GM12801 (cell line): Measurements from ENCODE around the gene SCGB1A1.

ENCODE experiments used
- CTCF ChIP-seq: IDR thresholded peaks from one replicate; pipeline ENCODE4 v1.5.1; 2011; ENCODE audit warnings: control low read depth; ENCODE audit not compliant: insufficient read length; ENCODE audit errors: extremely low read depth

The SCGB1A1 gene

DNA sequence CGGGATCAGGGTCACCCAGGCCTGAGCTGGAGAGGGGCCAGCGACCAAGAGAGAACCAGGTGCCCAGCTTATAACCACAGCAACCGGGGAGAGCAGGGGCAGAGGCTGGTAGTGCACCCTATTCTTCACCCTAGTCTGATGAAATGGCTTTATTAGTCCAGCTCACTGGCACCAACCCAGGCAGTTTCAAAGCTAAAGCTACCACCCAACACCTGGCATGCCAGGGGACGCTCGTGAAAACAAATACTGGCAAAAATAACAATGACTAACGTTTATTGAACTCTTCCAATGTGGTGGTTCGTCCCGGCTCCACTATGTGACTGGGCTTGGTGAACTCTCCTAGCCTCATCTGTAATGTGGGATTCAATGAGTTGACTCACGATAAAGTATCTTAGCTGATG lies 30.6 kb downstream of the SCGB1A1 start:
- no peak for TF ChIP-seq CTCF

- TF ChIP-seq CTCF = no peak
These were observed 31.9 kb downstream of the SCGB1A1 start for GRCh38 chr11:62450543-62451240.

DNA sequence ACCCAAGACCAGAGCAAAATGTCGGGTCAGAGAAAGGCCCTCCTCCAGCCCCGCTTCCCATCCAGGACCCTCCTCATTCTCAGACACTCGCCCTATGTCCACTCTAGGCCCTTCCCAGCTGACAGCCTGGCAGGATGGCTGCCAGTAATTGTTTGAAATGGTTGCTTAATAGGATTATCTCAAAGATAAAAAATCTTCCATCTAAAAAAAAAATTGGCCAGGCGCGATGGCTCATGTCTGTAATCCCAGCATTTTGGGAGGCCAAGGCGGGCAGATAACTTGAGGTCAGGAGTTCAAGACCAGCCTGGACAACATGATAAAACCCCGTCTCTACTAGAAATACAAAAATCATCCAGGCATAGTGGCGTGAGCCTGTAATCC lies 32.4 kb downstream of the SCGB1A1 start:
- no peak for TF ChIP-seq CTCF

- TF ChIP-seq CTCF = no peak
These were observed 33.4 kb downstream of the SCGB1A1 start for GRCh38 chr11:62452261-62452660.

DNA sequence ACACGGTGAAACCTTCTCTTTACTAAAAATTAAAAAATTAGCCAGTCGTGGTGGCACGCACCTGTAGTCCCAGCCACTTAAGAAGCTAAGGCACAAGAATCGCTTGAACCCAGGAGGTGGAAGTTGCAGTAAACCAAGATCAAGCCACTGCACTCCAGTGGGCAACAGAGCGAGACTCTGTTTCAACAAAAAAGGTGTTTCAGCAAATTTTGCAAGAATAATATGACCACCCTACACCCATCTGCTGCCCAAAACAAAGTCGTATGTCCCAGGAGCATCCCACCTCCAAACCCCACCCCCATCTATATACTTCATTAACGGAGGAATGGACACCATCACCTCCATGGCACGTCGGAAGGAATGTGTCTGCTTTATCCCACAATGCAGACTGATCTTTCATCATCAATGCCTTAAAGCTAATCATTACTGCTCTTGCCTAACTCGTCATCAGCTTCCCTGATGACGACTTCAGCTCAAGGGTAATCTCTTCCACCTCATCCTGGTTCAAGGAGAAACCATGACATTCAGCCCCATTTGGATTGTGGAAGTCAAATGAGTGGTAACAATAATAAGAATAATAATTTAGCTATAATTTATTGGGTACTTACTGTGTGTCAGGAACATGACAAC lies 34.1 kb downstream of the SCGB1A1 start:
- TF ChIP-seq CTCF = no peak

- no peak for TF ChIP-seq CTCF
These were observed 37.8 kb downstream of the SCGB1A1 start for GRCh38 chr11:62456630-62457029.

- no peak for TF ChIP-seq CTCF
These were observed 38.6 kb downstream of the SCGB1A1 start for GRCh38 chr11:62457478-62457877.
